NCI-H2196 (cell line): ENCODE measurements around the gene PLCG2.
"Not testable (repeated sequence)": the region's sequence is repeated elsewhere in the genome, so short reads cannot be mapped to it uniquely, and the experiment has no call there.

ENCODE experiments used
- DNase-seq: peaks from one replicate; lab custom pipeline; 2025; ENCODE audit not compliant: unreplicated experiment; lab: John Stamatoyannopoulos, UW

PLCG2 gene

GRCh38 chr16:81873843-81874752 lies 95.0 kb downstream of the PLCG2 start:
- peak; percentile 4 for DNase-seq

- DNase-seq, result no peak
Measured at GRCh38 chr16:81875461-81875860, 96.4 kb downstream of the PLCG2 start.

- DNase-seq, result no peak
Measured at GRCh38 chr16:81876273-81876900, 97.3 kb downstream of the PLCG2 start.

- DNase-seq, result not testable (repeated sequence)
Measured at GRCh38 chr16:81877490-81877889, 98.4 kb downstream of the PLCG2 start.

GRCh38 chr16:81878529-81878928 lies 99.4 kb downstream of the PLCG2 start:
- DNase-seq, result no peak

GRCh38 chr16:81879625-81880024 lies 100.5 kb downstream of the PLCG2 start:
- no peak for DNase-seq

GRCh38 chr16:81880816-81881215 lies 101.7 kb downstream of the PLCG2 start:
- no peak for DNase-seq

GRCh38 chr16:81881228-81881627 lies 102.1 kb downstream of the PLCG2 start:
- DNase-seq, result no peak

- no peak for DNase-seq
Measured at GRCh38 chr16:81882559-81882958, 103.5 kb downstream of the PLCG2 start.

GRCh38 chr16:81883235-81883634 lies 104.1 kb downstream of the PLCG2 start:
- DNase-seq, result no peak

GRCh38 chr16:81885976-81886586 lies 107.0 kb downstream of the PLCG2 start:
- DNase-seq, result peak; percentile 5

- DNase-seq, result no peak
Measured at GRCh38 chr16:81888520-81889394, 109.7 kb downstream of the PLCG2 start.

- DNase-seq, result no peak
Measured at GRCh38 chr16:81891736-81892364, 112.8 kb downstream of the PLCG2 start.

- DNase-seq, result no peak
Measured at GRCh38 chr16:81894592-81894991, 115.5 kb downstream of the PLCG2 start.

- DNase-seq, result no peak
Measured at GRCh38 chr16:81896902-81897301, 117.8 kb downstream of the PLCG2 start.

GRCh38 chr16:81899601-81900000 lies 120.5 kb downstream of the PLCG2 start:
- no peak for DNase-seq

GRCh38 chr16:81900014-81900413 lies 120.9 kb downstream of the PLCG2 start:
- no peak for DNase-seq

GRCh38 chr16:81900456-81900855 lies 121.4 kb downstream of the PLCG2 start:
- no peak for DNase-seq

- DNase-seq, result peak; percentile 16
Measured at GRCh38 chr16:81901484-81901883, 122.4 kb downstream of the PLCG2 start.

GRCh38 chr16:81902025-81902424 lies 122.9 kb downstream of the PLCG2 start:
- no peak for DNase-seq
